Measurements from ENCODE around the gene ART5. TPM values are rescaled to one million over a fixed set of nuclear protein-coding genes. Genes with fewer than 3 reads are reported as not detected.

The ART5 gene
- not detected for total RNA-seq

DNA sequence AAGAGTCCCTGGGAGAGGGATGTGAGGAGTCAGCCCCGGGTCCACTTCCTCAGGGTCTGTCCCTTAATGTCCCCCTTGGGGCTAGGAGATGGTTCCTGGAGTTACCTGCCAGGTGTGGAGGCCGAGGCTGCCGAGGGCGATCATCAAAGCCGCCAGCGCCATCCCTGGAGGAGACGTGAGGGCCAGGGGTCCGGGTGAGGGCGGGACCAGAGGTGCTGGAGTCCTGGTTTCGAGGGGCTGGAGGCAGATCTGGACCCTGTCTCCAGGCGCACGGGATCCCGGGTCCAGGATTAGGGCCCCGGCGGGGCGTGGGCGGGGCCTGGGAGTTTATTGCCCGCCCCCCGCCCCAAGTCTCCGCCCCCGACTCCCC lies at the start of gene ART5:
Gene ART5 (minus strand): TSS at position 292 of the 370 bp plus-strand sequence. CDS start 130 bp downstream, at position 162.
- H3K36me3 ChIP-seq = no peaks in the 10 kb centered on the region
- no peaks in the 10 kb centered on the region for H3K27me3 ChIP-seq
- TF ChIP-seq EP300 (IDR thresholded peaks at IDR 0.05) = no peak
- TF ChIP-seq CTCF (IDR thresholded peaks at IDR 0.05) = no peak
- 22% methylated on average over 1 of the region's 21 CpGs for WGBS
- no peak for DNase-seq (ENCODE audit: low spot score in 2 of 2)
- peak within 1 kb of the TSS; percentile 68 for H3K27ac ChIP-seq
- no peaks in the 10 kb centered on the region for H3K9me3 ChIP-seq
- H3K4me3 ChIP-seq = peak within 1 kb of the TSS; percentile 62
- H3K4me1 ChIP-seq = peaks cover 16% of the 10 kb centered on the region

- no peaks in the 10 kb centered on the region for H3K27me3 ChIP-seq
- TF ChIP-seq EP300 (IDR thresholded peaks at IDR 0.05) (no peak), POLR2A (IDR thresholded peaks at IDR 0.05) (no peak), POLR2AphosphoS5 (IDR thresholded peaks at IDR 0.05) (no peak), CTCF (IDR thresholded peaks at IDR 0.05) (no peak)
- no peak overlapping the region for H3K4me3 ChIP-seq
- no peak for DNase-seq (ENCODE audit: low spot score in 2 of 2)
- WGBS = 72% methylated on average over 4 of the region's 4 CpGs
- H3K4me1 ChIP-seq = no peaks in the 10 kb centered on the region
- peaks cover 97% of the 10 kb centered on the region for H3K36me3 ChIP-seq
- no peaks in the 10 kb centered on the region for H3K9me3 ChIP-seq
- H3K27ac ChIP-seq = no peak overlapping the region
Observed at GRCh38 chr11:3686751-3687150, 45.0 kb upstream of the ART5 start.

DNA sequence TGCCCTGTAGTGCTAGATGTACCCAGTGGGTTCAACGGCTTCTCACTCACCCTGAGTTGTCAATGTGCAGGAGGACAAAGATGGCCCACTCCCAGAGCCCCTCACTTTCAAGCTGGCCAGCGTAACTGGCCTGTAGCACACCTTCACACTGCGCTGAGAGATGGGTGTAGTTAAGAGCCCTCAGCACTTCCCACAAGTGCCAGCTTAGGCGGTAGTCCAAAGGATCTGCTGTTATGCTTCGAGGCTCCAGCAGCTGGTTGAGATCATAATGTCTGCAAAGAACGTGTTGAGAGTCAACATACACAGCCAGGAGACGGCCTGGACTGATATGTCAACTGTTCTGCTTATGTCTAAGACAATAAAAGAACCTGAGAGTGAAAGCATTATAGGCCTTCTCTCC lies 44.1 kb upstream of the ART5 start:
- Histone ChIP-seq H3K27me3 (no peaks in the 10 kb centered on the region), H3K4me3 (no peak overlapping the region), H3K36me3 (peaks cover 97% of the 10 kb centered on the region), H3K4me1 (no peaks in the 10 kb centered on the region), H3K9me3 (no peaks in the 10 kb centered on the region), H3K27ac (no peak overlapping the region)
- DNase-seq (ENCODE audit: low spot score in 2 of 2) = no peak
- TF ChIP-seq CTCF (IDR thresholded peaks at IDR 0.05) (no peak), POLR2A (IDR thresholded peaks at IDR 0.05) (no peak), POLR2AphosphoS5 (IDR thresholded peaks at IDR 0.05) (no peak), EP300 (IDR thresholded peaks at IDR 0.05) (no peak)
- 63% methylated on average over 4 of the region's 7 CpGs for WGBS

DNA sequence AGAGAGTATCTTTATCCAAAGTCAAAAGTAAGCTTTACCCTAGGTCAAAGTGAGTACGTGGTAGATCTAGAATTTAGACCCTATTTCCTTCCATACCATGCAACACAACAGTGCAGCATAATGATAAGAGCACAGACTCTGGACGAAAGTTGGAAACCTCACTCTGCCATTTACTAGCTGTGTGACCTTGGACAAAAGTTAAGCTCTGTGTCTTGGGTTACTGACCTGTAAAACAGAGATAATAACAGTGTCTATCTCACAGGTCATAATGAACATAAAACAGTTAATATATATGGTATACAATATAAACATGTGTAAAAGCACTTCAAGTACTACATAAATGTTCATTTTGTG lies 43.0 kb upstream of the ART5 start:
- WGBS = 80% methylated on average over 2 of the region's 2 CpGs
- no peaks in the 10 kb centered on the region for H3K27me3 ChIP-seq
- no peak for DNase-seq (ENCODE audit: low spot score in 2 of 2)
- TF ChIP-seq POLR2AphosphoS5 (IDR thresholded peaks at IDR 0.05) (no peak), CTCF (IDR thresholded peaks at IDR 0.05) (no peak), POLR2A (IDR thresholded peaks at IDR 0.05) (no peak), EP300 (IDR thresholded peaks at IDR 0.05) (no peak)
- no peak overlapping the region for H3K4me3 ChIP-seq
- H3K36me3 ChIP-seq = peaks cover 97% of the 10 kb centered on the region
- no peaks in the 10 kb centered on the region for H3K9me3 ChIP-seq
- no peaks in the 10 kb centered on the region for H3K4me1 ChIP-seq
- no peak overlapping the region for H3K27ac ChIP-seq

DNA sequence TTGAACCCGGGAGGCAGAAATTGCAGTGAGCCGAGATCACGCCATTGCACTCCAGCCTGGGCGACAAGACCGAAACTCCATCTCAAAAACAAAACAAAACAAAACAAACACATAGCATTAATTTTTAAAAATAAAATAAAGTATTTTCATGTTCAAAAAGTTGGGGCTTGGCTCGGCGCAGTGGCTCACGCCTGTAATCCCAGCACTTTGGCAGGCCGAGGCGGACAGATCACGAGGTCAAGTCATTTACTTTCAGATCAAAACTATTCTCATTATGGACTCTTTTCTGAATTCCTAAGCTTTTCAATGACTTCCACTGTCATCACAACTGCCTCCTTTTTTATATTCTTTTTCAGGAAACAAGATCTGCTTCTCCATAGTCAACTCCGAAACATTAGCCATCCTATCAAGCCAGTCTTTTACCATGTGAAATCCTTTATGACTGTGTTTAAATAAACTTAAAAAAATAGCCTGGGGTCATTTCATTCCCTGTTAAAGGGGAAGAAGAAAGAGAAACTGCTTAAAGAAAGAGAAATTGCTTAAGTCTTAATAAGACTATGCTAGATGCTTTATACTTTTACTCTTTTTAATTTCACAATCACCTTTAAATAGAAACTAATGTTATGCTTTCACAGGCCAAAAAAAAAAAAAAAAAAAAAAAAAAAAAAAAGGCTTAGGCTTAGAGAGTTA lies 42.5 kb upstream of the ART5 start:
- TF ChIP-seq POLR2A (IDR thresholded peaks at IDR 0.05) (no peak), CTCF (IDR thresholded peaks at IDR 0.05) (no peak), POLR2AphosphoS5 (IDR thresholded peaks at IDR 0.05) (no peak), EP300 (IDR thresholded peaks at IDR 0.05) (no peak)
- 94% methylated on average over 12 of the region's 12 CpGs for WGBS
- no peaks in the 10 kb centered on the region for H3K27me3 ChIP-seq
- peaks cover 97% of the 10 kb centered on the region for H3K36me3 ChIP-seq
- no peaks in the 10 kb centered on the region for H3K4me1 ChIP-seq
- DNase-seq (ENCODE audit: low spot score in 2 of 2) = no peak
- no peaks in the 10 kb centered on the region for H3K9me3 ChIP-seq
- no peak overlapping the region for H3K4me3 ChIP-seq
- no peak overlapping the region for H3K27ac ChIP-seq
